Activated CD4-positive, alpha-beta memory T cell treated with anti-CD3 and anti-CD28 coated beads for 36 hours (primary cell): ENCODE measurements around the gene GLT1D1. TPM values are rescaled to one million over a fixed set of nuclear protein-coding genes. Genes with fewer than 3 reads are reported as not detected.
"Not testable (repeated sequence)": the region's sequence is repeated elsewhere in the genome, so short reads cannot be mapped to it uniquely, and the experiment has no call there.

Source experiments
- CTCF ChIA-PET: fragments of 350-600 bp; sonication (Branson Sonifier 250); formaldehyde crosslinking; loops from one replicate; lab custom pipeline; 2021; ENCODE audit warnings: antibody characterized with exemption, inconsistent platforms; lab: Charles Lee
- POLR2A ChIA-PET: fragments of 350-600 bp; sonication (Branson Sonifier 250); formaldehyde crosslinking; loops from one replicate; lab custom pipeline; 2021; ENCODE audit warnings: antibody characterized with exemption; lab: Charles Lee
- DNase-seq: peaks from one replicate; pipeline ENCODE4 v3.0.0-alpha.2; 2020
- H3K27ac Mint-ChIP-seq: one replicate; pipeline ENCODE4 v1.8.0; 2021; ENCODE audit warnings: mixed read lengths
- H3K27me3 Mint-ChIP-seq: one replicate; pipeline ENCODE4 v1.8.0; 2021; ENCODE audit warnings: mixed read lengths
- H3K36me3 Mint-ChIP-seq: one replicate; pipeline ENCODE4 v1.8.0; 2021; ENCODE audit warnings: mixed read lengths
- H3K4me1 Mint-ChIP-seq: one replicate; pipeline ENCODE4 v1.8.0; 2021; ENCODE audit warnings: low read depth, mixed read lengths
- H3K4me3 Mint-ChIP-seq: one replicate; pipeline ENCODE4 v1.8.0; 2021; ENCODE audit warnings: mild to moderate bottlenecking, mixed read lengths
- H3K9me3 Mint-ChIP-seq: one replicate; pipeline ENCODE4 v1.8.0; 2021; ENCODE audit warnings: mixed read lengths
- intact Hi-C: fragments of 100-400 bp; cut with micrococcal nuclease; formaldehyde crosslinking; loops from one replicate; pipeline ENCODE4 v1.15.1; 2023
- total RNA-seq, 2 experiments: library from RNA; stranded (reverse); gene quantifications; one replicate each; pipeline ENCODE4 v1.2.3, GENCODE V29; 2021

GLT1D1 gene
- total RNA-seq: not detected

- Mint-ChIP-seq H3K4me3 (no peak within 1 kb of the TSS), H3K36me3 (no peaks in the 10 kb centered on the region), H3K27me3 (peaks cover 26% of the 10 kb centered on the region), H3K4me1 (no peaks in the 10 kb centered on the region), H3K9me3 (no peaks in the 10 kb centered on the region), H3K27ac (no peak within 1 kb of the TSS)
- ChIA-PET POLR2A (no interaction called here), CTCF (no interaction called here)
- intact Hi-C loops: no loop called here
- DNase-seq: no peak
Observed at GRCh38 chr12:128852885-128853599, at the start of gene GLT1D1. GLT1D1 (plus strand) TSS chr12:128853478; CDS start chr12:128853582, 104 bp downstream.

- CTCF ChIA-PET: no interaction called here
- Mint-ChIP-seq H3K4me1 (peaks cover 8% of the 10 kb centered on the region), H3K27me3 (no peaks in the 10 kb centered on the region), H3K36me3 (peaks cover 56% of the 10 kb centered on the region), H3K9me3 (no peaks in the 10 kb centered on the region), H3K27ac (no peak overlapping the region), H3K4me3 (no peak overlapping the region)
- POLR2A ChIA-PET: no interaction called here
- intact Hi-C loops: no loop called here
- no peak for DNase-seq
Observed at GRCh38 chr12:128803788-128804187, 49.5 kb upstream of the GLT1D1 start.

- intact Hi-C loops: no loop called here
- H3K36me3 Mint-ChIP-seq: peaks cover 54% of the 10 kb centered on the region
- DNase-seq: no peak
- peaks cover 8% of the 10 kb centered on the region for H3K4me1 Mint-ChIP-seq
- no peaks in the 10 kb centered on the region for H3K27me3 Mint-ChIP-seq
- H3K27ac Mint-ChIP-seq: no peak overlapping the region
- POLR2A ChIA-PET: no interaction called here
- H3K9me3 Mint-ChIP-seq: no peaks in the 10 kb centered on the region
- CTCF ChIA-PET: no interaction called here
- no peak overlapping the region for H3K4me3 Mint-ChIP-seq
Observed at GRCh38 chr12:128804762-128805161, 48.5 kb upstream of the GLT1D1 start.

GRCh38 chr12:128805406-128805805 lies 47.9 kb upstream of the GLT1D1 start:
- intact Hi-C loops, H3K9me3 Mint-ChIP-seq, H3K27me3 Mint-ChIP-seq, POLR2A ChIA-PET, CTCF ChIA-PET, DNase-seq, H3K4me3 Mint-ChIP-seq, H3K27ac Mint-ChIP-seq: not testable (repeated sequence)
- Mint-ChIP-seq H3K4me1 (peaks cover 15% of the 10 kb centered on the region), H3K36me3 (peaks cover 53% of the 10 kb centered on the region)

- peaks cover 22% of the 10 kb centered on the region for H3K4me1 Mint-ChIP-seq
- ChIA-PET POLR2A (no interaction called here), CTCF (no interaction called here)
- intact Hi-C loops: no loop called here
- no peak for DNase-seq
- H3K9me3 Mint-ChIP-seq: no peaks in the 10 kb centered on the region
- no peaks in the 10 kb centered on the region for H3K27me3 Mint-ChIP-seq
- H3K36me3 Mint-ChIP-seq: peaks cover 46% of the 10 kb centered on the region
- no peak overlapping the region for H3K4me3 Mint-ChIP-seq
- no peak overlapping the region for H3K27ac Mint-ChIP-seq
Observed at GRCh38 chr12:128806573-128806972, 46.7 kb upstream of the GLT1D1 start.

GRCh38 chr12:128807161-128807724 lies 46.0 kb upstream of the GLT1D1 start:
- POLR2A ChIA-PET: no interaction called here
- Mint-ChIP-seq H3K4me3 (no peak overlapping the region), H3K9me3 (no peaks in the 10 kb centered on the region), H3K4me1 (peaks cover 22% of the 10 kb centered on the region), H3K27ac (no peak overlapping the region), H3K27me3 (no peaks in the 10 kb centered on the region), H3K36me3 (peaks cover 46% of the 10 kb centered on the region)
- intact Hi-C loops: no loop called here
- DNase-seq: no peak
- CTCF ChIA-PET: no interaction called here

GRCh38 chr12:128808651-128809050 lies 44.6 kb upstream of the GLT1D1 start:
- CTCF ChIA-PET: no interaction called here
- no peak overlapping the region for H3K27ac Mint-ChIP-seq

GRCh38 chr12:128810182-128811127 lies 42.8 kb upstream of the GLT1D1 start:
- DNase-seq: peak; percentile 46
- ChIA-PET POLR2A (interaction anchor here (1.4 to 1.5 kb wide), 2 partner anchors 14 to 27 kb away, joined by 4 to 10 read pairs; partner anchors contain the start of gene SLC15A4), CTCF (interaction anchor here (0.9 to 1.3 kb wide), 3 partner anchors 11 to 1204 kb away, joined by 3 to 4 read pairs (median 3); no protein-coding TSS in a partner anchor)
- H3K27me3 Mint-ChIP-seq: no peaks in the 10 kb centered on the region
- no peak overlapping the region for H3K4me3 Mint-ChIP-seq
- peaks cover 30% of the 10 kb centered on the region for H3K4me1 Mint-ChIP-seq
- H3K9me3 Mint-ChIP-seq: no peaks in the 10 kb centered on the region
- H3K27ac Mint-ChIP-seq: no peak overlapping the region
- intact Hi-C loops: loop anchor here (2.0 kb wide), 2 partner anchors 14 to 28 kb away; no protein-coding TSS in a partner anchor
- H3K36me3 Mint-ChIP-seq: peaks cover 51% of the 10 kb centered on the region

More at GRCh38 chr12:128808651-128809050, 44.6 kb upstream of the GLT1D1 start:
- intact Hi-C loops: no loop called here
- peaks cover 50% of the 10 kb centered on the region for H3K36me3 Mint-ChIP-seq
- H3K4me3 Mint-ChIP-seq: no peak overlapping the region
- no peak for DNase-seq
- peaks cover 30% of the 10 kb centered on the region for H3K4me1 Mint-ChIP-seq
- POLR2A ChIA-PET: no interaction called here
- no peaks in the 10 kb centered on the region for H3K27me3 Mint-ChIP-seq
- H3K9me3 Mint-ChIP-seq: no peaks in the 10 kb centered on the region

- Mint-ChIP-seq H3K27ac (no peak overlapping the region), H3K36me3 (peaks cover 48% of the 10 kb centered on the region), H3K9me3 (no peaks in the 10 kb centered on the region), H3K4me1 (peaks cover 33% of the 10 kb centered on the region), H3K27me3 (no peaks in the 10 kb centered on the region), H3K4me3 (peak overlapping the region; percentile 10)
- POLR2A ChIA-PET: interaction anchor here (1.4 kb wide), 1 partner anchor 28 kb away, joined by 4 read pairs; no protein-coding TSS in a partner anchor
- DNase-seq: no peak
- CTCF ChIA-PET: interaction anchor here (0.6 kb wide), 1 partner anchor 73 kb away, joined by 3 read pairs; no protein-coding TSS in a partner anchor
- intact Hi-C loops: loop anchor here (2.0 kb wide), 2 partner anchors 13 to 29 kb away; no protein-coding TSS in a partner anchor
Observed at GRCh38 chr12:128811806-128812205, 41.5 kb upstream of the GLT1D1 start.

GRCh38 chr12:128813392-128813791 lies 39.9 kb upstream of the GLT1D1 start:
- intact Hi-C loops: no loop called here
- Mint-ChIP-seq H3K4me3 (no peak overlapping the region), H3K27ac (no peak overlapping the region), H3K27me3 (no peaks in the 10 kb centered on the region), H3K36me3 (peaks cover 40% of the 10 kb centered on the region), H3K4me1 (peaks cover 45% of the 10 kb centered on the region), H3K9me3 (no peaks in the 10 kb centered on the region)
- ChIA-PET POLR2A (no interaction called here), CTCF (no interaction called here)
- no peak for DNase-seq

- Mint-ChIP-seq H3K27me3 (no peaks in the 10 kb centered on the region), H3K4me1 (peaks cover 48% of the 10 kb centered on the region), H3K9me3 (no peaks in the 10 kb centered on the region), H3K27ac (no peak overlapping the region), H3K36me3 (peaks cover 37% of the 10 kb centered on the region), H3K4me3 (no peak overlapping the region)
- POLR2A ChIA-PET: no interaction called here
- CTCF ChIA-PET: no interaction called here
- DNase-seq: no peak
- intact Hi-C loops: no loop called here
Observed at GRCh38 chr12:128813883-128814282, 39.4 kb upstream of the GLT1D1 start.
